SU-DHL-6 (cell line): Measurements from ENCODE around the gene ITGAV.

Source experiments
- CTCF ChIP-seq: fragments of 200-600 bp; sonication (generic); IDR thresholded peaks from one replicate; pipeline ENCODE4 v1.5.1; 2017; ENCODE audit warnings: antibody characterized with exemption, mild to moderate bottlenecking, low read length, moderate library complexity; ENCODE audit not compliant: insufficient read depth, poor library complexity, severe bottlenecking
- EZH2phosphoT487 ChIP-seq: fragments of 200-600 bp; sonication (generic), shearing (Covaris generic); conservative IDR thresholded peaks from 2 replicates; pipeline ENCODE4 v1.6.1; 2018; ENCODE audit warnings: mild to moderate bottlenecking, antibody characterized with exemption, low read length, moderate library complexity, mixed read lengths

- TF ChIP-seq CTCF, result no peak
- TF ChIP-seq EZH2phosphoT487, result no peak
These were observed 7.2 kb upstream of the ITGAV start for GRCh38 chr2:186582698-186583097.
